B cell (primary cell): ENCODE measurements around the gene MBIP. TPM values are rescaled to one million over a fixed set of nuclear protein-coding genes. Genes with fewer than 3 reads are reported as not detected.

ENCODE experiments used
- ATAC-seq: fragments of 200-7000 bp; cut with Tn5 transposase; one replicate; pipeline ENCODE4 v1.10.0; 2021; ENCODE audit warnings: low read depth, mild to moderate bottlenecking, moderate number of reproducible peaks, moderate library complexity
- CTCF ChIA-PET: fragments of 350-600 bp; sonication (Branson Sonifier 250); formaldehyde crosslinking; loops from one replicate; lab custom pipeline; 2021; ENCODE audit warnings: antibody characterized with exemption, inconsistent platforms; lab: Charles Lee
- POLR2A ChIA-PET: fragments of 350-600 bp; sonication (Branson Sonifier 250); formaldehyde crosslinking; loops from one replicate; lab custom pipeline; 2021; ENCODE audit warnings: antibody characterized with exemption; lab: Charles Lee
- DNase-seq: peaks from one replicate; pipeline ENCODE4 v3.0.0; 2013
- H2AFZ ChIP-seq: 2 replicates; pipeline ENCODE4 v1.6.1; 2012; ENCODE audit warnings: mild to moderate bottlenecking, low read depth, low read length; ENCODE audit not compliant: insufficient read depth, poor library complexity, severe bottlenecking
- H3K27ac ChIP-seq, 2 donors: 1 replicate in 1 of 2; 2 replicates in 1 of 2; pipeline ENCODE4 v1.5.1; 2012 to 2013; ENCODE audit warnings: low read length in 2 of 2, mild to moderate bottlenecking in 2 of 2, moderate library complexity in 1 of 2
- H3K27me3 ChIP-seq, 4 experiments: fragments of 200-600 bp in 1 of 4; sonication (generic) in 1 of 4; replicated peaks in 1 of 4; 1 replicate in 2 of 4; 2 replicates in 2 of 4; pipeline versions ENCODE4 v1.6.1 to v1.7.0; 2013 to 2016; ENCODE audit warnings: low read length in 3 of 4, mild to moderate bottlenecking in 2 of 4, mixed read lengths in 1 of 4, moderate library complexity in 1 of 4; ENCODE audit not compliant: insufficient read depth in 4 of 4, control insufficient read depth in 3 of 4; ENCODE audit errors: control extremely low read depth in 1 of 4
- H3K36me3 ChIP-seq, 2 experiments: replicated peaks in 1 of 2; 1 replicate in 1 of 2; 2 replicates in 1 of 2; pipeline versions ENCODE4 v1.6.1 to v1.7.1; 2013; ENCODE audit warnings: low read length in 1 of 2; ENCODE audit not compliant: insufficient read depth in 2 of 2, control insufficient read depth in 1 of 2; ENCODE audit errors: control extremely low read depth in 1 of 2, extremely low read depth in 1 of 2
- H3K4me1 ChIP-seq, 2 donors: fragments of 200-600 bp in 1 of 2; sonication (generic) in 1 of 2; 1 replicate in 1 of 2; 2 replicates in 1 of 2; pipeline versions ENCODE4 v1.5.1 to v1.6.1; 2013 to 2017; ENCODE audit warnings: low read length in 2 of 2; ENCODE audit not compliant: control insufficient read depth in 2 of 2, insufficient read depth in 2 of 2
- H3K4me2 ChIP-seq: replicated peaks from 2 replicates; pipeline ENCODE3; 2012; ENCODE audit warnings: mild to moderate bottlenecking, low read depth, low read length; ENCODE audit not compliant: poor library complexity, severe bottlenecking
- H3K4me3 ChIP-seq, 5 experiments: fragments of 200-600 bp in 1 of 5; sonication (generic) in 1 of 5; 1 replicate in 3 of 5; 2 replicates in 2 of 5; pipeline versions ENCODE4 v1.5.1 to v1.7.0; 2011 to 2016; ENCODE audit warnings: low read length in 4 of 5, mild to moderate bottlenecking in 4 of 5, low read depth in 2 of 5, control low read depth in 1 of 5, moderate library complexity in 1 of 5; ENCODE audit not compliant: insufficient read depth in 1 of 5; ENCODE audit errors: control extremely low read depth in 1 of 5, extremely low read depth in 1 of 5
- H3K79me2 ChIP-seq: fragments of 200-600 bp; sonication (generic); one replicate; pipeline ENCODE4 v1.6.0; 2016; ENCODE audit warnings: low read length; ENCODE audit not compliant: control insufficient read depth, insufficient read depth
- H3K9ac ChIP-seq: fragments of 200-600 bp; sonication (generic); 2 replicates; pipeline ENCODE4 v1.6.1; 2017; ENCODE audit warnings: mild to moderate bottlenecking, low read length, moderate library complexity
- H3K9me3 ChIP-seq, 3 donors: one replicate each; pipeline versions ENCODE4 v1.6.1 to v1.7.1; 2013; ENCODE audit warnings: low read length in 2 of 3; ENCODE audit not compliant: control insufficient read depth in 2 of 3, insufficient read depth in 1 of 3; ENCODE audit errors: control extremely low read depth in 1 of 3
- H4K20me1 ChIP-seq: 2 replicates; pipeline ENCODE4 v1.6.0; 2012; ENCODE audit warnings: mild to moderate bottlenecking, low read length; ENCODE audit not compliant: insufficient read depth, control insufficient read depth, poor library complexity, severe bottlenecking
- H3K27ac Mint-ChIP-seq: one replicate; pipeline ENCODE4 v1.8.0; 2021; ENCODE audit warnings: mixed read lengths
- H3K27me3 Mint-ChIP-seq: one replicate; pipeline ENCODE4 v1.8.0; 2021; ENCODE audit warnings: mixed read lengths
- H3K4me1 Mint-ChIP-seq: one replicate; pipeline ENCODE4 v1.8.0; 2021; ENCODE audit warnings: mixed read lengths
- H3K4me3 Mint-ChIP-seq: one replicate; pipeline ENCODE4 v1.8.0; 2021; ENCODE audit warnings: mixed read lengths
- H3K9me3 Mint-ChIP-seq: one replicate; pipeline ENCODE4 v1.8.0; 2022; ENCODE audit warnings: mixed read lengths; ENCODE audit not compliant: insufficient read depth
- CTCF ChIP-seq: fragments of 200-600 bp; IDR thresholded peaks from one replicate; pipeline ENCODE4 v1.8.0; 2022; ENCODE audit warnings: antibody characterized with exemption, mild to moderate bottlenecking
- EZH2 ChIP-seq: IDR thresholded peaks from 2 replicates; pipeline ENCODE4 v1.6.1; 2012; ENCODE audit warnings: borderline replicate concordance, low read depth, mild to moderate bottlenecking, moderate library complexity, low read length; ENCODE audit not compliant: insufficient read depth, poor library complexity, severe bottlenecking
- WGBS: methylation state at CpG from one replicate; pipeline ENCODE4 v1.1.5; 2013; ENCODE audit warnings: missing lambda C conversion rate; ENCODE audit not compliant: insufficient coverage; 5-methylcytosine and 5-hydroxymethylcytosine counted together
- intact Hi-C: fragments of 100-400 bp; cut with micrococcal nuclease; formaldehyde crosslinking; loops from one replicate; pipeline ENCODE4 v1.10.0; 2022
- polyA plus RNA-seq: library from polyadenylated mRNA; depleted of rRNA; stranded (reverse); fragments of >200 nt; gene quantifications from 2 replicates; pipeline ENCODE4 v1.2.3, GENCODE V29; 2012
- total RNA-seq, 2 donors: library from RNA; stranded (reverse); fragments of 120-200 nt in 1 of 2; gene quantifications; 1 replicate in 1 of 2; 2 replicates in 1 of 2; pipeline versions ENCODE4 v1.2.3 to v1.2.4, GENCODE V29; 2013 to 2022

Gene MBIP
- total and polyA plus RNA-seq, 2 donors (not counting 1 experiment from before 2014, with no cell fraction given): 9.3 to 20.8 TPM

GRCh38 chr14:36260970-36261640 lies 59.3 kb downstream of the MBIP start:
- TF ChIP-seq CTCF (no peak), EZH2 (no peak)
- Histone ChIP-seq H3K27me3 (no peaks in the 10 kb centered on the region), H3K36me3 (no peaks in the 10 kb centered on the region), H3K9ac (no peak overlapping the region), H3K27ac (no peak overlapping the region), H3K4me2 (no peak overlapping the region), H3K4me1 (no peaks in the 10 kb centered on the region), H2AFZ (no peak overlapping the region), H3K4me3 (no peak overlapping the region), H3K79me2 (no peaks in the 10 kb centered on the region), H3K9me3 (no peaks in the 10 kb centered on the region), H4K20me1 (no peaks in the 10 kb centered on the region)
- no peak for ATAC-seq
- 100% methylated on average over 1 of the region's 2 CpGs for WGBS
- Mint-ChIP-seq H3K4me3 (no peak overlapping the region), H3K27ac (no peak overlapping the region), H3K27me3 (peaks cover under 1% of the 10 kb centered on the region), H3K4me1 (no peaks in the 10 kb centered on the region), H3K9me3 (no peaks in the 10 kb centered on the region)
- ChIA-PET CTCF (no interaction called here), POLR2A (no interaction called here)
- intact Hi-C loops: no loop called here
- DNase-seq: no peak

GRCh38 chr14:36258241-36258640 lies 62.2 kb downstream of the MBIP start:
- Histone ChIP-seq H3K27ac (no peak overlapping the region), H3K9me3 (no peaks in the 10 kb centered on the region), H3K4me2 (no peak overlapping the region), H3K36me3 (no peaks in the 10 kb centered on the region), H3K4me1 (no peaks in the 10 kb centered on the region), H2AFZ (no peak overlapping the region), H4K20me1 (no peaks in the 10 kb centered on the region), H3K27me3 (no peaks in the 10 kb centered on the region), H3K4me3 (no peak overlapping the region), H3K9ac (no peak overlapping the region), H3K79me2 (no peaks in the 10 kb centered on the region)
- ATAC-seq (no peak), DNase-seq (no peak)
- no peak overlapping the region for H3K4me3 Mint-ChIP-seq
- TF ChIP-seq EZH2 (no peak), CTCF (no peak)
- intact Hi-C loops: no loop called here
- H3K27me3 Mint-ChIP-seq: no peaks in the 10 kb centered on the region
- no peak overlapping the region for H3K27ac Mint-ChIP-seq
- H3K4me1 Mint-ChIP-seq: no peaks in the 10 kb centered on the region
- no peaks in the 10 kb centered on the region for H3K9me3 Mint-ChIP-seq
- ChIA-PET CTCF (no interaction called here), POLR2A (no interaction called here)
- WGBS: 38% methylated on average over 1 of the region's 3 CpGs
